ENCODE measurements around the gene PDE4D. TPM values are rescaled to one million over a fixed set of nuclear protein-coding genes. Genes with fewer than 3 reads are reported as not detected.

Gene PDE4D
- total RNA-seq, 4 donors from 2014 or later, result 6.7 to 21.0 (median 15.0) TPM

GRCh38 chr5:59744531-59744992 is 149.0 kb downstream of the PDE4D start:
- no peak for TF ChIP-seq CTCF (IDR thresholded peaks at IDR 0.05)
- DNase-seq (ENCODE audit: low spot score in 2 of 2), result no peak
- H3K4me3 ChIP-seq (ENCODE audit: low read depth, poor library complexity, severe bottlenecking), result no peak overlapping the region
- intact Hi-C loops (cut with DNase I; ENCODE audit: low total_unique reads), result no loop called here

DNA sequence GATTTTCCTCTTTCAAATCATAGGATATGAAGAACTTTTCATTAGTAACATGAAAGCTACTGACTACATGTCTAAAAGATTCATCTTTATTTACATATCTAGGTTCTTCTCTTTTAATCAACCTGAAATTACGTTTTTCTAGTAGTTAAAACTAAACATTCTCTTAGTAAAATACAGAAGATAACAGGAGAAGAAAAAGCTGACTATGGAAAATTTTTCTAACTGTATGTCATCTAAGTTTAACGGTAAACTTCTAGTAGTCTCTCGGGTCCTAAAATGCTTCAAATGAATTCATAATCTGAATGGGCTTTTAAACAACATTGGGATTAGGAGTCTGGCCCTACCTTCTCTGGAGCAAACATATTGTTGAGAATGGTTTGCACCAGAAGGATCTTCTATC is 151.9 kb downstream of the PDE4D start:
- DNase-seq (ENCODE audit: low spot score in 2 of 2), result no peak
- WGBS, 2 donors, result 91 to 92% methylated on average over 3 of the region's 3 CpGs
- no peak overlapping the region for H3K4me3 ChIP-seq (ENCODE audit: low read depth, poor library complexity, severe bottlenecking)
- TF ChIP-seq POLR2A (IDR thresholded peaks at IDR 0.05), result no peak
- TF ChIP-seq CTCF (IDR thresholded peaks at IDR 0.05), result no peak
- intact Hi-C loops (cut with DNase I; ENCODE audit: low total_unique reads), result no loop called here

DNA sequence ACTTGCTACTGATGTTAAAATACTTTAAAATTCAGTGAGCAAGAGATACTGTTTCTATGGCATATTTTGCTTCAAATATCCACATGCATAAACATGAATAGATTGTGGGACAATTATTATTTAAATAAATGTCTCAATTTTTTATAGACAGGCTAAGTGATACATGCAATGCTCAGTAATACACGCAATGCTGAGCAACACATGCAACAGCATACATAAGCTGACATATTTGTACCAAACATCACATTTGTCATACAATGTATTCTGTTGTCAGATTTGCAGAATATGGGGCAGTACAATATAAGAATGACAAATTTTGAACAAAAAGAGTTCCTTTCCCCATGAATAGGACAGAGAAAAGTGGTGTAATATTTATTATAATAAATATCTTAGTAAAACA is 155.5 kb downstream of the PDE4D start:
- DNase-seq (ENCODE audit: low spot score in 2 of 2), result no peak
- intact Hi-C loops (cut with DNase I; ENCODE audit: low total_unique reads), result no loop called here
- WGBS, 2 donors, result 92 to 100% methylated on average over 1 of the region's 1 CpG
- TF ChIP-seq CTCF (IDR thresholded peaks at IDR 0.05) (no peak), POLR2A (IDR thresholded peaks at IDR 0.05) (no peak)
- H3K4me3 ChIP-seq (ENCODE audit: low read depth, poor library complexity, severe bottlenecking), result no peak overlapping the region

DNA sequence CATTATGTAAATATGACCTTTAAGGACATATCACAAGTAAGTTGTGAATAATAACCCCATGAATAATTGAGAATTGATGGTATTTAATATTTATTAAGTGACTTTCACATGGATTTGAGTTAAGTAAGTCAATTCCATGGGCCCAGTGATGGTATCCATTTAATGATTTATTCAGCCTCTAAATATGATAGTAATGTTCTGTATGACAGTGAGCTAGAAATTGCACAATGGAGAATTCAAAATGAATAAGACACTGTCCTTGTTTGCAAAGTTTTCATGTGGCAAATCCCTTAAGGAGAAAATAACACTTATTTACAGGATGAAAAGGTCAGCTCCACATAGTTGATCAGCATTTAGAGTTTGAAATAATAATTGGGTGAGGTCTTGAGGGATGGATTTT is 160.7 kb downstream of the PDE4D start:
- no peak for DNase-seq (ENCODE audit: low spot score in 2 of 2)
- no peak overlapping the region for H3K4me3 ChIP-seq (ENCODE audit: low read depth, poor library complexity, severe bottlenecking)
- intact Hi-C loops (cut with DNase I; ENCODE audit: low total_unique reads), result no loop called here
- no peak for TF ChIP-seq POLR2A (IDR thresholded peaks at IDR 0.05)
- TF ChIP-seq CTCF (IDR thresholded peaks at IDR 0.05), result no peak

- H3K4me3 ChIP-seq (ENCODE audit: low read depth, poor library complexity, severe bottlenecking), result no peak overlapping the region
- no peak for TF ChIP-seq CTCF (IDR thresholded peaks at IDR 0.05)
- TF ChIP-seq POLR2A (IDR thresholded peaks at IDR 0.05), result no peak
- 76 to 81% methylated on average over 2 of the region's 2 CpGs for whole genome bisulfite sequencing, 2 donors
- intact Hi-C loops (cut with DNase I; ENCODE audit: low total_unique reads), result no loop called here
- no peak for DNase-seq (ENCODE audit: low spot score in 2 of 2)
Observed at GRCh38 chr5:59732301-59732700, 161.2 kb downstream of the PDE4D start.

GRCh38 chr5:59731809-59732208 is 161.7 kb downstream of the PDE4D start:
- 91 to 100% methylated on average over 1 of the region's 1 CpG for WGBS, 2 donors
- TF ChIP-seq CTCF (IDR thresholded peaks at IDR 0.05) (no peak), POLR2A (IDR thresholded peaks at IDR 0.05) (no peak)
- no peak for DNase-seq (ENCODE audit: low spot score in 2 of 2)
- H3K4me3 ChIP-seq (ENCODE audit: low read depth, poor library complexity, severe bottlenecking), result no peak overlapping the region
- intact Hi-C loops (cut with DNase I; ENCODE audit: low total_unique reads), result no loop called here
